HEK293T (cell line): Measurements from ENCODE around the gene ZDHHC14.

Source experiments
- BHLHE40 ChIP-seq: fragments of 450-650 bp; IDR thresholded peaks from 2 replicates; pipeline ENCODE4 v1.6.1; 2016; ENCODE audit warnings: mild to moderate bottlenecking, moderate library complexity, borderline replicate concordance
- ELF4 ChIP-seq: fragments of 450-650 bp; IDR thresholded peaks from 2 replicates; pipeline ENCODE4 v1.6.1; 2017; ENCODE audit warnings: antibody characterized with exemption
- SP1 ChIP-seq: fragments of 450-650 bp; IDR thresholded peaks from 2 replicates; pipeline ENCODE4 v1.6.1; 2017
- ZNF384 ChIP-seq: fragments of 450-650 bp; IDR thresholded peaks from 2 replicates; pipeline ENCODE4 v1.6.1; 2016

DNA sequence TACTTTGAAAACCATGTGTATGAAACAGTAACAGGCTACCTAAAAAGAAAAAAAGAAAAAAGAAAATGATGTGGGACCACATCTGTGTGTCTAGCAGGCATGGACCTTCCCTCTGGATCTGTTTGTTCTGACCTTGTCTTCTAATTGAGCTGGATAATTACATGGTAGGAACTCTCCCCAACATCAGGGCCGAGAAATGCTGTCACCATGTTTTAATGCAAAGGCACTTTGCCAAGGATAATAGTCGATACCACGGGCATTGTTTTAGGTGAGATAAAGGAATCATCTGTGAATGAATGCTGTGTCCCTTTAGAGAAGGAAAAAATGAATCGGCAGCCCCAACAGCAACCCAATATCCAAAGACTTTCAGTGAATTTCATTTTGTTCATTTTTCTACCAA lies 149.1 kb downstream of the ZDHHC14 start:
- TF ChIP-seq ZNF384: no peak
- no peak for TF ChIP-seq BHLHE40
- no peak for TF ChIP-seq SP1
- TF ChIP-seq ELF4: no peak
